Measurements from ENCODE around the gene RNF149. TPM values are rescaled to one million over a fixed set of nuclear protein-coding genes. Genes with fewer than 3 reads are reported as not detected.

Gene RNF149
- total and polyA plus RNA-seq, 9 of the 15 experiments (the other 6 are each of a cell fraction or from before 2014, with no cell fraction given), result 9.0 to 31.5 (median 22.8) TPM

DNA sequence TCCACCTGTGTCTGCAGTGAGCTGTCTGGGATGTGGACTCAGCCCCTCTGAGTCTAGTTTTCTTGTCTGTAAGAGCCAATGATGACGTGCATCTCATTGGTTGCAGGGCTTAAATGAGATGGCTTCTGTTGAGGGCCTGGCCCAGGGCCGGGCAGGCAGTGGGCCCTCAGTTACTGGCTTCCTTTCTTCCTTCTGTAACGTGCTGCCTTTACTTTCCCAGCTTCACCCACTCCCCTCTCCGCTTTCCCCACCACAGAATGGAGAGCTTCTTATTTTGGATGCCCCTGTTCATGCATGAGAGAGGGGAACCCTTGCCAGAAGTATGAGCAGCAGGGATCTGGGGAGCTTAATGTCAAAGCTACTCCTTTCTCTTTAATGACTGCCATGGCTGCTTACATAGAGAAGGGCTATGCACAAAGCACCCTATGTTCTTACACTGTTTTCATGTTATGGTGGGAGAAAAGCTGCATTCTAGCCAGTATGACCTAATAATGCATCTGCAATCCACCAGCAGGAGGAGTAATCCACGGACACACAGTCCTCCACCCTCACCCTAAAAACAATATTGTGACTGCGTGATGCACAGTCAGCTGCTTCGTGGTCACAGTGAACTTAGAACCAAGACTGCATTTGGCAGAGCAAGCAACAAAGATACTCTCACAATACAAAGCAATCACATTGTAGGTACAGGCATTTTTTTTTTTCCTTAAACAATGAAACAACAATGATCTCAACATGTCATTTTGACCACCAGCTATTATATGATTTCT lies 41.6 kb upstream of the RNF149 start:
- 0 out of 4 replicates have a peak, but pooled peaks of 1 of the 2 experiments have one; percentile 9 for TF ChIP-seq RAD21 (CRISPR knock-in tag; conservative IDR thresholded peaks at IDR 0.05 in 1 of 2, IDR thresholded peaks at IDR 0.05 in 1 of 2)
- TF ChIP-seq CTCF (IDR thresholded peaks at IDR 0.05 in 2 of 3, conservative IDR thresholded peaks at IDR 0.05 in 1 of 3; ENCODE audit: insufficient read depth in 2 of 3, low read depth in 1 of 3, low read length in 3 of 3), result peak; percentile 13 to 23 (median 14); a peak in 1 of 6 replicates
- TF ChIP-seq RBM15 (IDR thresholded peaks at IDR 0.05; ENCODE audit: insufficient read depth, low read length), result no peak
- no peak for TF ChIP-seq ETV6 (IDR thresholded peaks at IDR 0.05; ENCODE audit: borderline replicate concordance in 1 of 2, low read depth in 2 of 2, low read length in 1 of 2)
- no peak for TF ChIP-seq ETV6 (CRISPR knock-in tag; IDR thresholded peaks at IDR 0.05; ENCODE audit: borderline replicate concordance)
- TF ChIP-seq ZNF79 (CRISPR knock-in tag; IDR thresholded peaks at IDR 0.05; ENCODE audit: low read depth), result no peak
- FAIRE-seq, result no peak

More for the DNA sequence above, 41.6 kb upstream of the RNF149 start:
- no TSS peak for BruUV-seq (replicated peaks)
- Histone ChIP-seq H3K36me3 (ENCODE audit: control insufficient read depth, insufficient read depth, low read length) (no peaks in the 10 kb centered on the region), H2AFZ (ENCODE audit: low read depth, low read length) (no peak overlapping the region), H3K79me2 (ENCODE audit: control insufficient read depth, insufficient read depth, low read length) (no peaks in the 10 kb centered on the region), H3K9ac (ENCODE audit: insufficient read depth in 1 of 2, low read depth in 2 of 2, low read length in 2 of 2) (no peak overlapping the region), H3K27ac (ENCODE audit: extremely low read depth, low read depth, low read length) (no peak overlapping the region), H3K9me1 (ENCODE audit: control insufficient read depth, insufficient read depth, low read length) (no peaks in the 10 kb centered on the region), H3K9me3 (replicated peaks; ENCODE audit: control insufficient read depth, insufficient read depth, low read depth, low read length) (no peaks in the 10 kb centered on the region), H3K27me3 (ENCODE audit: control insufficient read depth in 2 of 2, insufficient read depth in 2 of 2, low read length in 2 of 2) (peaks cover 5 to 28% of the 10 kb centered on the region in 2 experiments; a peak in 3 of 5 replicates), H3K4me2 (ENCODE audit: insufficient read depth, low read length) (no peak overlapping the region), H3K4me1 (replicated peaks in 1 of 2; ENCODE audit: control insufficient read depth in 2 of 2, insufficient read depth in 2 of 2, low read length in 2 of 2) (peaks cover 0 to 4% of the 10 kb centered on the region in 2 experiments; a peak in 1 of 5 replicates), H4K20me1 (replicated peaks; ENCODE audit: control insufficient read depth, insufficient read depth, low read length) (no peaks in the 10 kb centered on the region), H3K4me3 (no peak overlapping the region)
- ChIA-PET CTCF (ENCODE audit: low intra/inter-chr PET ratio) (no interaction called here), POLR2A (interaction anchor here (0.6 to 1.2 kb wide), 5 partner anchors 10 to 42 kb away, joined by 3 to 5 read pairs (median 4); partner anchors contain the start of gene RNF149)
- peak in 1 of 4 experiments; percentile 11 for DNase-seq (ENCODE audit: extremely low read depth in 1 of 4, low spot score in 3 of 4)
- ATAC-seq, result 0 out of 3 replicates have a peak, but pooled peaks have one; percentile 40
- WGBS (ENCODE audit: insufficient coverage, low coverage, missing lambda C conversion rate), result 0% methylated on average over 7 of the region's 7 CpGs
- in situ Hi-C loops (cut with MboI), result no loop called here
- intact Hi-C loops (cut with micrococcal nuclease), result loop anchor here (10.0 kb wide), 1 partner anchor 105 kb away; no protein-coding TSS in a partner anchor
